ENCODE results near the gene TSPAN14. TPM values are rescaled to one million over a fixed set of nuclear protein-coding genes. Genes with fewer than 3 reads are reported as not detected.

Gene TSPAN14
- total RNA-seq, 1 experiment from 2014 or later: 116 TPM

DNA sequence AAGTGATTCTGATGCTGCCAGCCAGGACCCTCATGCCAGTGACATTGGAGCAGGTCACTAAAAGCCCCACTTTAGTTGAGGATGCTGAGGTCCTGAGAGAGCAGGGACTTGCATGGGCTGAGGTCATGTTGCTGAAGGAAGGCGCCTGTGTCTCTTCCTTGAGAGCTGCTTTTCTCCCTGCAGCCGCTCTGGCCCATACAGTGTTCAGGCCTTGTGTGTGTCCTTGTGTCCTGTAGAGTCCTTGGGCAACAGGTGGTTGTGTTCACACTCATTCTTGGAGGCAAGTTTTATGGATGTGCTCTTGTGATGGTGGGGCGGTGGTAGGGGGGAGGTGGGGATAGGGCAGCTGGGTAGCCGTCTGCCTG is 33.3 kb downstream of the TSPAN14 start:
- Mint-ChIP-seq H3K36me3 (ENCODE audit: insufficient read depth, unreplicated experiment) (peaks cover 15% of the 10 kb centered on the region), H3K4me3 (ENCODE audit: low read depth, unreplicated experiment) (no peak overlapping the region), H3K4me1 (ENCODE audit: low read depth, unreplicated experiment) (peaks cover 49% of the 10 kb centered on the region), H3K9me3 (ENCODE audit: low read depth, unreplicated experiment) (no peaks in the 10 kb centered on the region), H3K27me3 (ENCODE audit: unreplicated experiment) (no peaks in the 10 kb centered on the region), H3K27ac (ENCODE audit: unreplicated experiment) (no peak overlapping the region)
- CTCF ChIA-PET: no interaction called here
- DNase-seq: no peak
- TF ChIP-seq, protein P1, sequence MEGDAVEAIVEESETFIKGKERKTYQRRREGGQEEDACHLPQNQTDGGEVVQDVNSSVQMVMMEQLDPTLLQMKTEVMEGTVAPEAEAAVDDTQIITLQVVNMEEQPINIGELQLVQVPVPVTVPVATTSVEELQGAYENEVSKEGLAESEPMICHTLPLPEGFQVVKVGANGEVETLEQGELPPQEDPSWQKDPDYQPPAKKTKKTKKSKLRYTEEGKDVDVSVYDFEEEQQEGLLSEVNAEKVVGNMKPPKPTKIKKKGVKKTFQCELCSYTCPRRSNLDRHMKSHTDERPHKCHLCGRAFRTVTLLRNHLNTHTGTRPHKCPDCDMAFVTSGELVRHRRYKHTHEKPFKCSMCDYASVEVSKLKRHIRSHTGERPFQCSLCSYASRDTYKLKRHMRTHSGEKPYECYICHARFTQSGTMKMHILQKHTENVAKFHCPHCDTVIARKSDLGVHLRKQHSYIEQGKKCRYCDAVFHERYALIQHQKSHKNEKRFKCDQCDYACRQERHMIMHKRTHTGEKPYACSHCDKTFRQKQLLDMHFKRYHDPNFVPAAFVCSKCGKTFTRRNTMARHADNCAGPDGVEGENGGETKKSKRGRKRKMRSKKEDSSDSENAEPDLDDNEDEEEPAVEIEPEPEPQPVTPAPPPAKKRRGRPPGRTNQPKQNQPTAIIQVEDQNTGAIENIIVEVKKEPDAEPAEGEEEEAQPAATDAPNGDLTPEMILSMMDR (IDR thresholded peaks at IDR 0.05; ENCODE audit: unreplicated experiment): no peak
- BruUV-seq (replicated peaks): no TSS peak
- intact Hi-C loops (cut with micrococcal nuclease; ENCODE audit: unreplicated experiment): no loop called here

GRCh38 chr10:80487791-80488538 is 33.9 kb downstream of the TSPAN14 start:
- Mint-ChIP-seq H3K27me3 (ENCODE audit: unreplicated experiment) (no peaks in the 10 kb centered on the region), H3K36me3 (ENCODE audit: insufficient read depth, unreplicated experiment) (peaks cover 17% of the 10 kb centered on the region), H3K4me3 (ENCODE audit: low read depth, unreplicated experiment) (no peak overlapping the region), H3K9me3 (ENCODE audit: low read depth, unreplicated experiment) (no peaks in the 10 kb centered on the region), H3K27ac (ENCODE audit: unreplicated experiment) (no peak overlapping the region), H3K4me1 (ENCODE audit: low read depth, unreplicated experiment) (peaks cover 49% of the 10 kb centered on the region)
- intact Hi-C loops (cut with micrococcal nuclease; ENCODE audit: unreplicated experiment): no loop called here
- TF ChIP-seq, protein P1 (IDR thresholded peaks at IDR 0.05; ENCODE audit: unreplicated experiment): no peak
- CTCF ChIA-PET: no interaction called here
- no peak for DNase-seq
- BruUV-seq (replicated peaks): no TSS peak

DNA sequence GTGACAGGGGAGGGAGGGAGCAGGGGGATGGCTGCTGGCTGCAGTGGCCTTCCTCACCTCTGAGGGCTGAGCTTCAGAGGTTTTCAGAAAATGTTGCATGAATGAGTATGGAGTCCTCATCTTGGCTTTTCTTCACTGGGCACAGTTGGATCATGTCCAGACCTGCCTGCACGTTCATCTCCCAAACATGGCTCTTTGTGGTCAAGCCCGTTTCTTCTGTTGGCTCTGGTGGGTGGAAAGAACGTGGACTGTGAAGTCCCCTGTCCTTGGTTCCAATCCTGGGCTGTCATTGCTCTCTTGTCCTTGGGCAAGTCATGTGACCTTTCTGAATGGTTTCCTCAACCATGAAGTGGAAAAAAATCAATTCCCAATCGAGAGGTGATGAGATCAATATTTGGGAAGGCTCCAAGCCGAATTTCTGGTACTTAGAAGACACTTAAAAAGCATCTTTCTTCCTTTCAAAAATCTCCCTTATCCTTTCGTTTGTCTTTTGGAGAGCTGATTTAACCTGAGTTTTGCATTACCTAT is 34.5 kb downstream of the TSPAN14 start:
- Mint-ChIP-seq H3K27me3 (ENCODE audit: unreplicated experiment) (no peaks in the 10 kb centered on the region), H3K9me3 (ENCODE audit: low read depth, unreplicated experiment) (no peaks in the 10 kb centered on the region), H3K36me3 (ENCODE audit: insufficient read depth, unreplicated experiment) (peaks cover 17% of the 10 kb centered on the region), H3K27ac (ENCODE audit: unreplicated experiment) (no peak overlapping the region), H3K4me1 (ENCODE audit: low read depth, unreplicated experiment) (peaks cover 55% of the 10 kb centered on the region), H3K4me3 (ENCODE audit: low read depth, unreplicated experiment) (no peak overlapping the region)
- TF ChIP-seq, protein P1 (IDR thresholded peaks at IDR 0.05; ENCODE audit: unreplicated experiment): no peak
- CTCF ChIA-PET: no interaction called here
- BruUV-seq (replicated peaks): no TSS peak
- DNase-seq: no peak
- intact Hi-C loops (cut with micrococcal nuclease; ENCODE audit: unreplicated experiment): no loop called here

GRCh38 chr10:80489371-80490112 is 35.4 kb downstream of the TSPAN14 start:
- H3K27me3 Mint-ChIP-seq (ENCODE audit: unreplicated experiment): no peaks in the 10 kb centered on the region
- no peak overlapping the region for H3K4me3 Mint-ChIP-seq (ENCODE audit: low read depth, unreplicated experiment)
- CTCF ChIA-PET: no interaction called here
- TF ChIP-seq, protein P1 (IDR thresholded peaks at IDR 0.05; ENCODE audit: unreplicated experiment): no peak
- peaks cover 17% of the 10 kb centered on the region for H3K36me3 Mint-ChIP-seq (ENCODE audit: insufficient read depth, unreplicated experiment)
- intact Hi-C loops (cut with micrococcal nuclease; ENCODE audit: unreplicated experiment): no loop called here
- H3K4me1 Mint-ChIP-seq (ENCODE audit: low read depth, unreplicated experiment): peaks cover 59% of the 10 kb centered on the region
- BruUV-seq (replicated peaks): no TSS peak
- H3K9me3 Mint-ChIP-seq (ENCODE audit: low read depth, unreplicated experiment): no peaks in the 10 kb centered on the region
- DNase-seq: no peak
- H3K27ac Mint-ChIP-seq (ENCODE audit: unreplicated experiment): no peak overlapping the region
